Psoas muscle (tissue), 8 donors: ENCODE measurements around the gene ANKLE1. TPM values are rescaled to one million over a fixed set of nuclear protein-coding genes. Genes with fewer than 3 reads are reported as not detected.

ENCODE experiments used
- ATAC-seq, 4 donors: fragments of 200-7000 bp; cut with Tn5 transposase; one replicate each; pipeline ENCODE4 v1.9.1; 2020; ENCODE audit warnings: moderate library complexity in 3 of 4, mild to moderate bottlenecking in 2 of 4
- DNase-seq, 2 donors: peaks; one replicate each; pipeline ENCODE4 v3.0.0-alpha.2; 2020
- H3K27ac ChIP-seq: fragments of 200-600 bp; one replicate; pipeline ENCODE4 v1.8.0; 2022
- H3K27me3 ChIP-seq, 3 donors: fragments of 200-600 bp in 1 of 3; one replicate each; pipeline versions ENCODE4 v1.6.1 to v1.8.0; 2013 to 2022; ENCODE audit warnings: low read length in 2 of 3, mild to moderate bottlenecking in 2 of 3, moderate library complexity in 1 of 3; ENCODE audit not compliant: insufficient read depth in 3 of 3
- H3K36me3 ChIP-seq, 2 donors: fragments of 200-600 bp in 1 of 2; one replicate each; pipeline versions ENCODE4 v1.6.1 to v1.8.0; 2013 to 2022; ENCODE audit warnings: low read depth in 1 of 2, mild to moderate bottlenecking in 1 of 2, moderate library complexity in 1 of 2; ENCODE audit not compliant: insufficient read depth in 1 of 2
- H3K4me1 ChIP-seq: fragments of 200-600 bp; one replicate; pipeline ENCODE4 v1.8.0; 2022
- H3K4me3 ChIP-seq: fragments of 200-600 bp; one replicate; pipeline ENCODE4 v1.8.0; 2022; ENCODE audit warnings: mild to moderate bottlenecking
- H3K9me3 ChIP-seq: fragments of 200-600 bp; one replicate; pipeline ENCODE4 v1.8.0; 2022
- WGBS, 3 donors: extraction: QIAGEN DNeasy Blood & Tissue Kit; methylation state at CpG; one replicate each; pipeline versions ENCODE4 v1.1.6 to v1.1.7; 2013; 5-methylcytosine and 5-hydroxymethylcytosine counted together
- intact Hi-C, 2 donors: fragments of 100-400 bp; cut with DNase I; formaldehyde crosslinking; loops; one replicate each; pipeline versions ENCODE4 v1.11.0 to v1.14.2; 2022
- polyA plus RNA-seq, 3 donors: library from polyadenylated mRNA; stranded (reverse); fragments of 200-250 nt; gene quantifications; one replicate each; pipeline ENCODE4 v1.2.3, GENCODE V29; 2013
- total RNA-seq, 4 donors: library from RNA; stranded (reverse); fragmentation: NEBNext Ultra II Directional in 2 of 4; extraction: Animal tissue kit (Norgen Biotek cat#: 25700) in 2 of 4; gene quantifications; one replicate each; pipeline versions ENCODE4 v1.2.1 to v1.2.4, GENCODE V29; 2021 to 2023
- TF ChIP-seq, protein P1 (sequence below): fragments of 200-600 bp; IDR thresholded peaks from one replicate; pipeline ENCODE4 v1.8.0; 2022; ENCODE audit warnings: antibody characterized with exemption
- donor health status: healthy with polysubstance abuse.
- donor health status: DM: no; HTN: no; CAD: no; lungs with moderate emphysema.
- donor health status: Bipolar disorder and iron deficiency.
- donor health status: healthy.
- donor health status: DM: yes; HTN: yes; CAD: no.
- donor health status: DM: no; HTN: no; CAD: no.
- donor health status: DM: no; HTN: no; CAD: no.
- donor health status: DM: yes; HTN: yes; CAD: no.

Gene ANKLE1
- total and polyA plus RNA-seq, 7 donors = 0.07 to 0.26 (median 0.13) TPM; not detected in 2

GRCh38 chr19:17330262-17331044 lies 48.8 kb downstream of the ANKLE1 start:
- H3K4me1 ChIP-seq = peaks cover 10% of the 10 kb centered on the region
- ATAC-seq (no peak), DNase-seq (no peak)
- WGBS, 3 donors = 91 to 94% (median 92%) methylated on average over 24 of the region's 24 CpGs
- H3K27ac ChIP-seq = no peak overlapping the region
- peaks cover 0 to 42% of the 10 kb centered on the region in 2 donors for H3K36me3 ChIP-seq
- H3K9me3 ChIP-seq = no peaks in the 10 kb centered on the region
- TF ChIP-seq, protein P1, sequence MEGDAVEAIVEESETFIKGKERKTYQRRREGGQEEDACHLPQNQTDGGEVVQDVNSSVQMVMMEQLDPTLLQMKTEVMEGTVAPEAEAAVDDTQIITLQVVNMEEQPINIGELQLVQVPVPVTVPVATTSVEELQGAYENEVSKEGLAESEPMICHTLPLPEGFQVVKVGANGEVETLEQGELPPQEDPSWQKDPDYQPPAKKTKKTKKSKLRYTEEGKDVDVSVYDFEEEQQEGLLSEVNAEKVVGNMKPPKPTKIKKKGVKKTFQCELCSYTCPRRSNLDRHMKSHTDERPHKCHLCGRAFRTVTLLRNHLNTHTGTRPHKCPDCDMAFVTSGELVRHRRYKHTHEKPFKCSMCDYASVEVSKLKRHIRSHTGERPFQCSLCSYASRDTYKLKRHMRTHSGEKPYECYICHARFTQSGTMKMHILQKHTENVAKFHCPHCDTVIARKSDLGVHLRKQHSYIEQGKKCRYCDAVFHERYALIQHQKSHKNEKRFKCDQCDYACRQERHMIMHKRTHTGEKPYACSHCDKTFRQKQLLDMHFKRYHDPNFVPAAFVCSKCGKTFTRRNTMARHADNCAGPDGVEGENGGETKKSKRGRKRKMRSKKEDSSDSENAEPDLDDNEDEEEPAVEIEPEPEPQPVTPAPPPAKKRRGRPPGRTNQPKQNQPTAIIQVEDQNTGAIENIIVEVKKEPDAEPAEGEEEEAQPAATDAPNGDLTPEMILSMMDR = no peak
- intact Hi-C loops = no loop called here
- no peak overlapping the region for H3K4me3 ChIP-seq
- H3K27me3 ChIP-seq = no peaks in the 10 kb centered on the region

DNA sequence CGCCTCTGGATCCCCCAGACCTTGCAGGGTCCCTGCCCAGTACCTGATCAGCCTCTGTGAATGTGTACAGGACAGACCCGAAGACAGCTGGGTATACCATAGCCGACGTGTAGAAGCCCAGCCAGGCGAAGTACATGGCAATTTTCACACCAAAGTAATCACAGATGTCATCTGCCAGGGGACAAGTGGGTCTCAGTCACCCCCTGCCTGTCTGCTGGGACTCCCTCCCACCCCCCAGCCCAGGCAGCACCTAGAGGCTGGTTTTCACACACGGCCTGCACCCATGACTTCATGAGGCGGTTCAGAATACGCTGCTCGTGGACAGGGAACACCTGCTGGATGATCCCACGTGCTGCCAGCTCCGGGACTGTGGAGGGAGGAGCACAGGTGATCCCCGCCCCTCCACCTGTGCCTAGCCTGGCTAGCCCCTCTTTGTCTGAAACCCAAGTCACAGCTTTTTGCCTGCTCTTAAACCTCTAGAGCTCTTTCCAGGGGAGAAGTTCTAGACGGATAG lies 49.4 kb downstream of the ANKLE1 start:
- Histone ChIP-seq H3K4me3 (no peak overlapping the region), H3K27me3 (no peaks in the 10 kb centered on the region), H3K9me3 (no peaks in the 10 kb centered on the region), H3K36me3 (peaks cover 0 to 42% of the 10 kb centered on the region in 2 donors), H3K27ac (no peak overlapping the region), H3K4me1 (peaks cover 16% of the 10 kb centered on the region)
- TF ChIP-seq, protein P1 = no peak
- intact Hi-C loops = no loop called here
- WGBS, 3 donors = 77 to 82% (median 80%) methylated on average over 13 of the region's 13 CpGs
- no peak for DNase-seq
- ATAC-seq = no peak

GRCh38 chr19:17332360-17332676 lies 50.6 kb downstream of the ANKLE1 start:
- intact Hi-C loops = no loop called here

DNA sequence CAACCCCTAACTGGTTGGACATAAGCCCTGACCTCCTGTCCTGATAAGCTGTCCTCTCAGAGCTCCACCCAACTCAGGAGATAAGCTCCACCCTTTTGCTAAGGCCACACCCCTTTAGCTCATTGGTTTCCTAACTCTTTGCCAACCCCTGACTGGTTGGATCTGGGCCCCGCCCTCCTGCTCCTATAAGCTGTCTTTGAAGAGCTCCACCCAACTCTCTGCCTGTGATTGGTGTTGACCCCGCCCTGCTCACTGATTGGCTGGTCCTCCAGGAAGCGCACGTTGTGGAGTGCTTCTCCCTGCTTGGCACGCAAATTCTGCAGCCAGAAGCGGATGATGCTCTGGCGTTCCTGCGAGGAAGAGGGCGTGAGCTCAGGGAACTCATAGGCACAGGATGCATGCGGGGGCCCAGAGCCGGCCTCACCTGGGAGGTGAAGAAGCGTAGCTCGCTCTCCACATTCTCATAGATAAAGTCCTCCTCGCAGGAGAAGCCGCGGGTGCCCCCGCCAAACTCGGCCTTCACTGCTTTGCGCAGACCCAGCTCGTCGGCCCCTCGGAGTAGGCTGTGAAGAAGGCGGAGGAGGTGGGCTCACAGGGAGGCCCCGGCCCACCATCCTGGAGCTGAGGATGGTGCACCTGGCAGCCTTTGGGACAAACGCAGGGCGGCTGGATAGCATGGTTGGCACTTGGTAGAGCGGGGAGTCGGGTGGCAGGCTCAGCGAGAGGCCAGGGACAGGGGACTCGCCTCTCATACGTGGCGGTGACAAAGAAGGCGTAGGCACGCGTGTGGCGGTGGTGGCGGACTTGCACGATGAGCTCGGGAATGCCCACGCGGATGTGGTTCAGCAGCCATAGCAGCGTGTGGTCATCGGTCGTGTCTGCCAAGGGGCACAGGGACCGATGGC lies 51.2 kb downstream of the ANKLE1 start:
- peaks cover 17% of the 10 kb centered on the region for H3K4me1 ChIP-seq
- DNase-seq = no peak
- no peaks in the 10 kb centered on the region for H3K27me3 ChIP-seq
- peak in 1 of 4 donors; percentile 7 for ATAC-seq
- intact Hi-C loops = no loop called here
- TF ChIP-seq, protein P1 = no peak
- peaks cover 0 to 29% of the 10 kb centered on the region in 2 donors for H3K36me3 ChIP-seq
- H3K4me3 ChIP-seq = no peak overlapping the region
- H3K9me3 ChIP-seq = no peaks in the 10 kb centered on the region
- WGBS, 3 donors = 93 to 95% (median 93%) methylated on average over 45 of the region's 45 CpGs
- H3K27ac ChIP-seq = no peak overlapping the region

More at GRCh38 chr19:17332360-17332676, 50.6 kb downstream of the ANKLE1 start:
- Histone ChIP-seq H3K9me3 (no peaks in the 10 kb centered on the region), H3K27me3 (no peaks in the 10 kb centered on the region), H3K4me1 (peaks cover 16% of the 10 kb centered on the region), H3K27ac (no peak overlapping the region), H3K4me3 (no peak overlapping the region), H3K36me3 (peaks cover 0 to 32% of the 10 kb centered on the region in 2 donors)
- no peak for ATAC-seq
- no peak for DNase-seq
- 88 to 91% (median 91%) methylated on average over 8 of the region's 8 CpGs for WGBS, 3 donors
- TF ChIP-seq, protein P1 = no peak
